Measurements from ENCODE around the gene MEN1.

MEN1 gene

GRCh38 chr11:64849598-64850356, 39.4 kb upstream of the MEN1 start:
- no peak overlapping the region for H3K27ac ChIP-seq
- no peak for TF ChIP-seq CTCF (IDR thresholded peaks at IDR 0.05)
- no peak for TF ChIP-seq ZFX (IDR thresholded peaks at IDR 0.05; ENCODE audit: borderline replicate concordance)

- TF ChIP-seq ZFX (IDR thresholded peaks at IDR 0.05; ENCODE audit: borderline replicate concordance) = no peak
- TF ChIP-seq CTCF (IDR thresholded peaks at IDR 0.05) = peak; percentile 23; the same call in 1 of the 2 replicates
- H3K27ac ChIP-seq = no peak overlapping the region
Measured at GRCh38 chr11:64848826-64849597, 38.7 kb upstream of the MEN1 start.

- TF ChIP-seq ZFX (IDR thresholded peaks at IDR 0.05; ENCODE audit: borderline replicate concordance) (no peak), CTCF (IDR thresholded peaks at IDR 0.05) (no peak)
- no peak overlapping the region for H3K27ac ChIP-seq
Measured at GRCh38 chr11:64848214-64848825, 38.0 kb upstream of the MEN1 start.

GRCh38 chr11:64846998-64847666, 36.8 kb upstream of the MEN1 start:
- TF ChIP-seq ZFX (IDR thresholded peaks at IDR 0.05; ENCODE audit: borderline replicate concordance) (no peak), CTCF (IDR thresholded peaks at IDR 0.05) (peak; percentile 96)
- peak overlapping the region; percentile 82 for H3K27ac ChIP-seq

GRCh38 chr11:64845776-64846129, 35.4 kb upstream of the MEN1 start:
- peak overlapping the region; percentile 82 for H3K27ac ChIP-seq

GRCh38 chr11:64845129-64845775, 34.9 kb upstream of the MEN1 start:
- peak overlapping the region; percentile 82 for H3K27ac ChIP-seq
- TF ChIP-seq ZFX (IDR thresholded peaks at IDR 0.05; ENCODE audit: borderline replicate concordance) = no peak
- TF ChIP-seq CTCF (IDR thresholded peaks at IDR 0.05) = no peak
